Heart left ventricle (tissue), 13 donors: ENCODE measurements around the gene GOLGA3.

ENCODE experiments used
- POLR2A ChIP-seq, 2 donors: fragments of 450-650 bp; IDR thresholded peaks; one replicate each; pipeline ENCODE4 v1.6.1; 2017; ENCODE audit warnings: antibody characterized with exemption in 2 of 2, mild to moderate bottlenecking in 2 of 2, moderate library complexity in 2 of 2
- TF ChIP-seq, protein P1 (sequence below), 12 donors: fragments of 200-600 bp; sonication (generic) in 4 of 12; IDR thresholded peaks; one replicate each; pipeline versions ENCODE4 v1.5.0 to v1.8.0; 2018 to 2022; ENCODE audit warnings: antibody characterized with exemption in 12 of 12, mild to moderate bottlenecking in 5 of 12
- donor health status: ischemic (EF 13 %, LVEDD 7.1; RV severe dilation, severe dysfunction).
- donor health status: DM: no; HTN: yes; CAD: no.
- donor health status: DM: no; HTN: no; CAD: no.
- donor health status: ischemic (EF 25% LVEDD 6.9; RV normal size, moderate dysfunction).
- donor health status: ischemic (EF 25% LVEDD 5.7; RV mildly dilated, moderate dysfunction).
- donor health status: ischemic (EF 35%, LVEDD 5.7; RV mildly dilated, moderate dysfunction).
- donor health status: nonischemic (EF 11% LVEDD 7.7; RV severe dilation, severe dysfunction).
- donor health status: DM: yes; HTN: yes; CAD: no.
- donor health status: PGD.
- donor health status: ischemic (EF 29% LVEDD 5.4; RV normal size, mild dysfunction).
- donor health status: nonischemic (EF 23%, LVEDD 6.1; RV moderate dilation, normal function).

DNA sequence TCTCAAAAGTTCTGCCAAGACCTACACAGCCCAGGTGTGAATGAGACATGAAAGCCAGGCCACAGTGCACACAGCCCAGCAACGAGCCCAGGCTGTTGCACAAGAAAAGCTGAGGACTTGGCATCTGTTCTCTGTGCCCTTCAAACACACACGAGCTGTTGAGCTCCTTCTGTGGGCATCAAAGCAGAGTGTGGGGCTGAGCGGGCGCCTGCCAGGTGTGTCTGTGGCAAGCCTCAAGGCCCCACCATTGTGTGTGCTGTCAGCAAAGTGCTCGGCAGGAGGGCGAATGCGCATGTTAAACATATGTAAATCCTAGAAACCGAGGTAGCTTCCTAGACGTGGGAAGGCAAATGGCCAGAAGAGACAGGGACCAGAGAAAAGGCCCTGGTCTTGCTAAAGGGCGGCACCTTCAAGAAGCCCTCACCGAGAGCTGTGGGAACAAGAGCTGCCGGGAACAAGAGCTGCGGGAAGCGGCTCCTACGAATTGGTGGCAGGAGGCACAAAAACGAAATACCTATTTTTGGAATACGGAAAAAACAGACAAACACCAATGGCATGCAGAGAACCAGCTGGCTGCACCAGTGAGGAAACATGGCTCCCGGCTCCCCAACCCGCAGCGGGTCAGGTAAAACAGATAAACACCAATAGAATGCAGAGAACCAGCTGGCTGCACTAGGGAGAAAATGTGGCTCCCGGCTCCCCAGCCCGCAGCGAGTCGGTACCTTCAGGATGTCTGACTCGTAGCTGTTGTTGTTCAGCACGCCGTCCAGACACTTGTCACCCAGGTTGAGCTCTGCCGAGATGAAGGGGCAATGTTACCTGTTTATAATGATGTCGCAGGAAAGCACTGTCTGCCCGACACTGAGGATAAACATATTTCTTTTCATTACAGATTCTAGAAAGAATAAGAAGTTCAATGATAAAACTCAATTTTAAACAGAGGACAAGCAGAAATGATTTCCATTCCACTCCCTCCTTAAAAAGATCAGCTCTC lies 19.0 kb upstream of the GOLGA3 start:
- TF ChIP-seq, protein P1, sequence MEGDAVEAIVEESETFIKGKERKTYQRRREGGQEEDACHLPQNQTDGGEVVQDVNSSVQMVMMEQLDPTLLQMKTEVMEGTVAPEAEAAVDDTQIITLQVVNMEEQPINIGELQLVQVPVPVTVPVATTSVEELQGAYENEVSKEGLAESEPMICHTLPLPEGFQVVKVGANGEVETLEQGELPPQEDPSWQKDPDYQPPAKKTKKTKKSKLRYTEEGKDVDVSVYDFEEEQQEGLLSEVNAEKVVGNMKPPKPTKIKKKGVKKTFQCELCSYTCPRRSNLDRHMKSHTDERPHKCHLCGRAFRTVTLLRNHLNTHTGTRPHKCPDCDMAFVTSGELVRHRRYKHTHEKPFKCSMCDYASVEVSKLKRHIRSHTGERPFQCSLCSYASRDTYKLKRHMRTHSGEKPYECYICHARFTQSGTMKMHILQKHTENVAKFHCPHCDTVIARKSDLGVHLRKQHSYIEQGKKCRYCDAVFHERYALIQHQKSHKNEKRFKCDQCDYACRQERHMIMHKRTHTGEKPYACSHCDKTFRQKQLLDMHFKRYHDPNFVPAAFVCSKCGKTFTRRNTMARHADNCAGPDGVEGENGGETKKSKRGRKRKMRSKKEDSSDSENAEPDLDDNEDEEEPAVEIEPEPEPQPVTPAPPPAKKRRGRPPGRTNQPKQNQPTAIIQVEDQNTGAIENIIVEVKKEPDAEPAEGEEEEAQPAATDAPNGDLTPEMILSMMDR (IDR thresholded peaks at IDR 0.05), result no peak
- no peak for TF ChIP-seq POLR2A (IDR thresholded peaks at IDR 0.05)
